Effector memory CD4-positive, alpha-beta T cell (primary cell): ENCODE data around the gene PPIE.
"Not testable (repeated sequence)": the region's sequence is repeated elsewhere in the genome, so short reads cannot be mapped to it uniquely, and the experiment has no call there.

Source experiments
- DNase-seq, 3 donors: peaks; one replicate each; pipeline ENCODE4 v3.0.0-alpha.2; 2020
- H3K27ac ChIP-seq: 2 replicates; pipeline ENCODE4 v1.7.0; 2013; ENCODE audit warnings: mild to moderate bottlenecking, low read length, moderate library complexity; ENCODE audit not compliant: insufficient read depth, poor library complexity, severe bottlenecking
- H3K27me3 ChIP-seq: replicated peaks from 2 replicates; pipeline ENCODE4 v1.7.0; 2013; ENCODE audit warnings: mild to moderate bottlenecking, low read length; ENCODE audit not compliant: insufficient read depth, control insufficient read depth, poor library complexity, severe bottlenecking
- H3K36me3 ChIP-seq: 2 replicates; pipeline ENCODE4 v1.7.0; 2013; ENCODE audit warnings: mild to moderate bottlenecking, low read length, moderate library complexity; ENCODE audit not compliant: control insufficient read depth, insufficient read depth
- H3K4me1 ChIP-seq: 2 replicates; pipeline ENCODE4 v1.7.0; 2013; ENCODE audit warnings: low read length, mild to moderate bottlenecking; ENCODE audit not compliant: control insufficient read depth, insufficient read depth, poor library complexity, severe bottlenecking
- H3K4me3 ChIP-seq: 2 replicates; pipeline ENCODE4 v1.7.0; 2013; ENCODE audit warnings: low read length, low read depth, mild to moderate bottlenecking; ENCODE audit not compliant: insufficient read depth, poor library complexity, severe bottlenecking
- H3K9me3 ChIP-seq: 2 replicates; pipeline ENCODE4 v1.7.0; 2013; ENCODE audit warnings: mild to moderate bottlenecking, low read length, moderate library complexity; ENCODE audit not compliant: control insufficient read depth

PPIE gene

GRCh38 chr1:39798859-39799769, 60.4 kb downstream of the PPIE start:
- peak; percentile 81 to 88 (median 85) for DNase-seq
- H3K4me3 ChIP-seq, result peak overlapping the region; percentile 37
- H3K9me3 ChIP-seq, H3K4me1 ChIP-seq, H3K27me3 ChIP-seq, H3K36me3 ChIP-seq: not testable (repeated sequence)
- peak overlapping the region; percentile 64 for H3K27ac ChIP-seq

GRCh38 chr1:39799770-39800470, 61.2 kb downstream of the PPIE start:
- Histone ChIP-seq H3K27me3 (no peaks in the 10 kb centered on the region), H3K36me3 (no peaks in the 10 kb centered on the region), H3K9me3 (no peaks in the 10 kb centered on the region), H3K4me3 (peak overlapping the region; percentile 37), H3K4me1 (peaks cover 3% of the 10 kb centered on the region), H3K27ac (peak overlapping the region; percentile 64)
- peak; percentile 33 to 60 (median 39) for DNase-seq

- peaks cover 3% of the 10 kb centered on the region for H3K4me1 ChIP-seq
- no peaks in the 10 kb centered on the region for H3K27me3 ChIP-seq
- no peak overlapping the region for H3K4me3 ChIP-seq
- no peaks in the 10 kb centered on the region for H3K9me3 ChIP-seq
- no peak overlapping the region for H3K27ac ChIP-seq
- no peak for DNase-seq
- H3K36me3 ChIP-seq, result no peaks in the 10 kb centered on the region
Measured at GRCh38 chr1:39800471-39800835, 61.8 kb downstream of the PPIE start.

- H3K27ac ChIP-seq, result no peak overlapping the region
- no peaks in the 10 kb centered on the region for H3K9me3 ChIP-seq
- H3K4me1 ChIP-seq, result peaks cover 3% of the 10 kb centered on the region
- no peaks in the 10 kb centered on the region for H3K36me3 ChIP-seq
- H3K4me3 ChIP-seq, result no peak overlapping the region
- no peak for DNase-seq
- no peaks in the 10 kb centered on the region for H3K27me3 ChIP-seq
Measured at GRCh38 chr1:39802496-39803260, 64.0 kb downstream of the PPIE start.

GRCh38 chr1:39805385-39805784, 66.7 kb downstream of the PPIE start:
- Histone ChIP-seq H3K4me1 (no peaks in the 10 kb centered on the region), H3K36me3 (no peaks in the 10 kb centered on the region), H3K9me3 (no peaks in the 10 kb centered on the region), H3K27me3 (no peaks in the 10 kb centered on the region), H3K4me3 (no peak overlapping the region), H3K27ac (no peak overlapping the region)
- no peak for DNase-seq

- H3K4me3 ChIP-seq, result no peak overlapping the region
- H3K27me3 ChIP-seq, result no peaks in the 10 kb centered on the region
- no peak overlapping the region for H3K27ac ChIP-seq
- no peaks in the 10 kb centered on the region for H3K4me1 ChIP-seq
- no peaks in the 10 kb centered on the region for H3K36me3 ChIP-seq
- no peak for DNase-seq
- no peaks in the 10 kb centered on the region for H3K9me3 ChIP-seq
Measured at GRCh38 chr1:39808784-39809517, 70.3 kb downstream of the PPIE start.

GRCh38 chr1:39812913-39813312, 74.2 kb downstream of the PPIE start:
- Histone ChIP-seq H3K27me3 (no peaks in the 10 kb centered on the region), H3K36me3 (no peaks in the 10 kb centered on the region), H3K4me1 (no peaks in the 10 kb centered on the region), H3K27ac (no peak overlapping the region), H3K4me3 (no peak overlapping the region), H3K9me3 (no peaks in the 10 kb centered on the region)
- DNase-seq, result no peak
